Skeletal muscle tissue (tissue), 4 donors: ENCODE measurements around the gene CRYBA4. TPM values are rescaled to one million over a fixed set of nuclear protein-coding genes. Genes with fewer than 3 reads are reported as not detected.

Source experiments
- H3K27ac ChIP-seq: one replicate; pipeline ENCODE4 v1.7.0; 2013; ENCODE audit warnings: mild to moderate bottlenecking, low read depth, low read length, inconsistent platforms
- H3K27me3 ChIP-seq, 3 donors: one replicate each; pipeline ENCODE4 v1.7.0; 2013; ENCODE audit warnings: low read length in 3 of 3; ENCODE audit not compliant: control insufficient read depth in 3 of 3, insufficient read depth in 3 of 3
- H3K36me3 ChIP-seq, 3 donors: one replicate each; pipeline ENCODE4 v1.7.0; 2013; ENCODE audit warnings: low read length in 3 of 3; ENCODE audit not compliant: control insufficient read depth in 3 of 3, insufficient read depth in 3 of 3
- H3K4me1 ChIP-seq, 3 donors: one replicate each; pipeline ENCODE4 v1.7.0; 2013; ENCODE audit warnings: low read length in 3 of 3, mild to moderate bottlenecking in 3 of 3; ENCODE audit not compliant: control insufficient read depth in 3 of 3, insufficient read depth in 3 of 3
- H3K4me3 ChIP-seq, 3 donors: one replicate each; pipeline ENCODE4 v1.7.0; 2013; ENCODE audit warnings: low read length in 3 of 3
- H3K9ac ChIP-seq, 3 donors: one replicate each; pipeline ENCODE4 v1.7.0; 2013; ENCODE audit warnings: low read length in 3 of 3, mild to moderate bottlenecking in 3 of 3, moderate library complexity in 2 of 3, low read depth in 1 of 3
- H3K9me3 ChIP-seq, 3 donors: one replicate each; pipeline ENCODE4 v1.7.0; 2013; ENCODE audit warnings: low read length in 3 of 3; ENCODE audit not compliant: control insufficient read depth in 3 of 3
- total RNA-seq: library from RNA; depleted of rRNA; stranded (reverse); fragments of >200 nt; gene quantifications from one replicate; pipeline ENCODE4 v1.2.3, GENCODE V29; 2014
- donor health status: Osteomylitis.

CRYBA4 gene
- total RNA-seq, 1 donor from 2014 or later = not detected

GRCh38 chr22:26593763-26594162 is 28.0 kb upstream of the CRYBA4 start:
- Histone ChIP-seq H3K4me1 (peaks cover 12 to 15% (median 14%) of the 10 kb centered on the region in 3 donors), H3K4me3 (no peak overlapping the region), H3K9me3 (no peaks in the 10 kb centered on the region), H3K27me3 (peaks cover 0 to 5% (median 0%) of the 10 kb centered on the region in 3 donors), H3K9ac (no peak overlapping the region), H3K27ac (no peak overlapping the region), H3K36me3 (peaks cover 0 to under 1% (median 0%) of the 10 kb centered on the region in 3 donors)

GRCh38 chr22:26597026-26597425 is 24.7 kb upstream of the CRYBA4 start:
- Histone ChIP-seq H3K4me3 (no peak overlapping the region), H3K27me3 (peaks cover 0 to 5% (median 4%) of the 10 kb centered on the region in 3 donors), H3K9me3 (no peaks in the 10 kb centered on the region), H3K4me1 (peaks cover 0 to 2% (median 0%) of the 10 kb centered on the region in 3 donors), H3K36me3 (no peaks in the 10 kb centered on the region), H3K9ac (no peak overlapping the region), H3K27ac (no peak overlapping the region)

- Histone ChIP-seq H3K4me1 (no peaks in the 10 kb centered on the region), H3K9ac (no peak overlapping the region), H3K9me3 (no peaks in the 10 kb centered on the region), H3K36me3 (no peaks in the 10 kb centered on the region), H3K4me3 (no peak overlapping the region), H3K27me3 (peaks cover 0 to 5% (median 4%) of the 10 kb centered on the region in 3 donors), H3K27ac (no peak overlapping the region)
Observed at GRCh38 chr22:26597480-26597879, 24.3 kb upstream of the CRYBA4 start.

GRCh38 chr22:26599505-26599904 is 22.3 kb upstream of the CRYBA4 start:
- no peak overlapping the region for H3K9ac ChIP-seq
- peaks cover 0 to 5% (median 4%) of the 10 kb centered on the region in 3 donors for H3K27me3 ChIP-seq
- no peak overlapping the region for H3K4me3 ChIP-seq
- no peaks in the 10 kb centered on the region for H3K36me3 ChIP-seq
- no peaks in the 10 kb centered on the region for H3K4me1 ChIP-seq
- H3K27ac ChIP-seq = no peak overlapping the region
- H3K9me3 ChIP-seq = no peaks in the 10 kb centered on the region

GRCh38 chr22:26601726-26602125 is 20.0 kb upstream of the CRYBA4 start:
- Histone ChIP-seq H3K9ac (no peak overlapping the region), H3K36me3 (no peaks in the 10 kb centered on the region), H3K9me3 (no peaks in the 10 kb centered on the region), H3K27me3 (peaks cover 0 to 5% (median 4%) of the 10 kb centered on the region in 3 donors), H3K4me1 (no peaks in the 10 kb centered on the region), H3K4me3 (no peak overlapping the region), H3K27ac (no peak overlapping the region)

- Histone ChIP-seq H3K27me3 (peaks cover 0 to 5% (median 4%) of the 10 kb centered on the region in 3 donors), H3K9ac (no peak overlapping the region), H3K4me1 (no peaks in the 10 kb centered on the region), H3K9me3 (no peaks in the 10 kb centered on the region), H3K27ac (no peak overlapping the region), H3K4me3 (no peak overlapping the region), H3K36me3 (no peaks in the 10 kb centered on the region)
Observed at GRCh38 chr22:26602127-26602526, 19.6 kb upstream of the CRYBA4 start.

GRCh38 chr22:26604368-26604767 is 17.4 kb upstream of the CRYBA4 start:
- Histone ChIP-seq H3K36me3 (no peaks in the 10 kb centered on the region), H3K4me3 (no peak overlapping the region), H3K9ac (no peak overlapping the region), H3K27me3 (peaks cover 0 to 2% (median 2%) of the 10 kb centered on the region in 3 donors), H3K27ac (no peak overlapping the region), H3K4me1 (no peaks in the 10 kb centered on the region), H3K9me3 (no peaks in the 10 kb centered on the region)

GRCh38 chr22:26606611-26607010 is 15.2 kb upstream of the CRYBA4 start:
- H3K4me1 ChIP-seq = no peaks in the 10 kb centered on the region
- H3K9ac ChIP-seq = no peak overlapping the region
- no peaks in the 10 kb centered on the region for H3K36me3 ChIP-seq
- H3K9me3 ChIP-seq = no peaks in the 10 kb centered on the region
- no peak overlapping the region for H3K27ac ChIP-seq
- H3K27me3 ChIP-seq = peaks cover 0 to 2% (median under 1%) of the 10 kb centered on the region in 3 donors
- H3K4me3 ChIP-seq = no peak overlapping the region

- Histone ChIP-seq H3K4me3 (no peak overlapping the region), H3K9me3 (no peaks in the 10 kb centered on the region), H3K27me3 (peaks cover 2 to 13% (median 11%) of the 10 kb centered on the region in 3 donors), H3K27ac (no peak overlapping the region), H3K36me3 (no peaks in the 10 kb centered on the region), H3K4me1 (no peaks in the 10 kb centered on the region), H3K9ac (no peak overlapping the region)
Observed at GRCh38 chr22:26608129-26608528, 13.6 kb upstream of the CRYBA4 start.

- no peaks in the 10 kb centered on the region for H3K9me3 ChIP-seq
Observed at GRCh38 chr22:26609287-26609686, 12.5 kb upstream of the CRYBA4 start.

More at GRCh38 chr22:26609287-26609686, 12.5 kb upstream of the CRYBA4 start:
- no peak overlapping the region for H3K27ac ChIP-seq
- H3K36me3 ChIP-seq = no peaks in the 10 kb centered on the region
- no peak overlapping the region for H3K9ac ChIP-seq
- no peak overlapping the region for H3K4me3 ChIP-seq
- H3K4me1 ChIP-seq = no peaks in the 10 kb centered on the region
- peaks cover 2 to 14% (median 12%) of the 10 kb centered on the region in 3 donors for H3K27me3 ChIP-seq
